Measurements from ENCODE around the gene APPBP2. TPM values are rescaled to one million over a fixed set of nuclear protein-coding genes. Genes with fewer than 3 reads are reported as not detected.

Gene APPBP2
- total RNA-seq, 3 donors from 2014 or later = 31.0 to 50.1 (median 35.0) TPM

GRCh38 chr17:60514500-60514899 lies 11.5 kb downstream of the APPBP2 start:
- Histone ChIP-seq H3K4me3 (no peak overlapping the region), H3K36me3 (ENCODE audit: low read depth) (no peaks in the 10 kb centered on the region), H3K4me1 (ENCODE audit: low read depth) (peaks cover 10% of the 10 kb centered on the region), H3K9me3 (no peaks in the 10 kb centered on the region)
- intact Hi-C loops (cut with DNase I, micrococcal nuclease) = no loop called here
- TF ChIP-seq, protein P1, sequence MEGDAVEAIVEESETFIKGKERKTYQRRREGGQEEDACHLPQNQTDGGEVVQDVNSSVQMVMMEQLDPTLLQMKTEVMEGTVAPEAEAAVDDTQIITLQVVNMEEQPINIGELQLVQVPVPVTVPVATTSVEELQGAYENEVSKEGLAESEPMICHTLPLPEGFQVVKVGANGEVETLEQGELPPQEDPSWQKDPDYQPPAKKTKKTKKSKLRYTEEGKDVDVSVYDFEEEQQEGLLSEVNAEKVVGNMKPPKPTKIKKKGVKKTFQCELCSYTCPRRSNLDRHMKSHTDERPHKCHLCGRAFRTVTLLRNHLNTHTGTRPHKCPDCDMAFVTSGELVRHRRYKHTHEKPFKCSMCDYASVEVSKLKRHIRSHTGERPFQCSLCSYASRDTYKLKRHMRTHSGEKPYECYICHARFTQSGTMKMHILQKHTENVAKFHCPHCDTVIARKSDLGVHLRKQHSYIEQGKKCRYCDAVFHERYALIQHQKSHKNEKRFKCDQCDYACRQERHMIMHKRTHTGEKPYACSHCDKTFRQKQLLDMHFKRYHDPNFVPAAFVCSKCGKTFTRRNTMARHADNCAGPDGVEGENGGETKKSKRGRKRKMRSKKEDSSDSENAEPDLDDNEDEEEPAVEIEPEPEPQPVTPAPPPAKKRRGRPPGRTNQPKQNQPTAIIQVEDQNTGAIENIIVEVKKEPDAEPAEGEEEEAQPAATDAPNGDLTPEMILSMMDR (IDR thresholded peaks at IDR 0.05) = no peak
- no peak for ATAC-seq
- no peak for DNase-seq

- Histone ChIP-seq H3K36me3 (ENCODE audit: low read depth) (no peaks in the 10 kb centered on the region), H3K9me3 (no peaks in the 10 kb centered on the region), H3K4me3 (no peak overlapping the region), H3K4me1 (ENCODE audit: low read depth) (peaks cover 10% of the 10 kb centered on the region)
- DNase-seq (no peak), ATAC-seq (no peak)
- intact Hi-C loops (cut with DNase I, micrococcal nuclease) = no loop called here
- TF ChIP-seq, protein P1 (IDR thresholded peaks at IDR 0.05) = no peak
These were observed 12.0 kb downstream of the APPBP2 start for GRCh38 chr17:60514053-60514452.

DNA sequence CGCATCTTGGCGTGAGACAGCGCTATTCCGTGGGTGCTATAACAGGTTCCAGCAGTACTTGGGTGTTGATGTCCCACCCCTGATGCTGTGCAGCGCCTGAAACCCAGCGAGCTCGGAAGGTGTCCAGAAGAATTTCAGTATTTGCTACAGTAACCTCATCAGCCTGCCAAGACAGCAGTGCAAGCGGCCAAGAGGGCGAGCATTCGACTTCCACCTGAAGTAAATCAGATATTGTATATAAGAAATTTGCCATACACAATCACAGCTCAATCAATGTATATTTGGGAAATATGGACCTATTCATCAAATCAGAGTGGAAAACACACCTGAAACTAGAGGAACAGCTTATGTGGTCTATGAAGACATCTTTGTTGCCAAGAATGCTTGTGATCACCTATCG lies 13.0 kb downstream of the APPBP2 start:
- intact Hi-C loops (cut with DNase I, micrococcal nuclease) = no loop called here
- ATAC-seq (no peak), DNase-seq (no peak)
- TF ChIP-seq, protein P1 (IDR thresholded peaks at IDR 0.05) = no peak
- no peaks in the 10 kb centered on the region for H3K9me3 ChIP-seq
- no peak overlapping the region for H3K4me3 ChIP-seq
- no peaks in the 10 kb centered on the region for H3K36me3 ChIP-seq (ENCODE audit: low read depth)
- peaks cover 10% of the 10 kb centered on the region for H3K4me1 ChIP-seq (ENCODE audit: low read depth)

DNA sequence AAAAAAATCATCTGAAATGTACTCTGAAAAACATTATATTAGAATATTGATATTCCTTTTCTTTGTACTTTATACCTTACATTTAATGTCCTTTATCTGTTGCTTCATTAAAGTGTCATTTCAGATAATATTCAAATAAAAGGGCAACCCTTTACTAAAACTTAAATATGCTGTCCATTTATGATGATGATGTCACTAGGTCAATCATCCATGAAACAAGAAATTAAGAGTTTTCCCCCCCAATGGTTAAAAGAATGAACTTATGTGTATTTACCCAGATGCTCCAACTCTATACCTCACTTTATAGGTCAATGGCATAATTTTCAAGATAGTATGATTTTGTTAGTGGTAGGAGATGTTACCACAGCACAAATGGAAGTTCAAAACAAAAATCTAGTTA lies 15.3 kb downstream of the APPBP2 start:
- H3K4me1 ChIP-seq (ENCODE audit: low read depth) = peaks cover 7% of the 10 kb centered on the region
- TF ChIP-seq, protein P1 (IDR thresholded peaks at IDR 0.05) = no peak
- ATAC-seq = no peak

DNA sequence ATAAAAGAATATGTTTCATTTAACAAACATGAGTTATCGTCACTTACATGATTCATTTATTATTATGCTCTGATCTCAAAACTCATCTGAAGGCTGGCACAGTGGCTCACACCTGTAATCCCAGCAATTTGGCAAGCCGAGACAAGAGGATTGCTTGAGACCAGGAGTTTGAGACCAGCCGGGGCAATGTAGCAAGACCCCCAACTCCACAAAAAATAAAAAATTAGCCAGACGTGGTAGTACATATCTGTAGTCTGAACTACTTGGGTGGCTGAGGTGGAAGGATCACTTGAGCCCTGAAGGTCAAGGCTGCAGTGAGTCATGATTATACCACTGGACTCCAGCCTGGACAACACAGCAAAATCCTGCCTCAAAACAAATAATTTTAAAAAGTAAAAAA lies 16.0 kb downstream of the APPBP2 start:
- no peak for ATAC-seq
- no peak for DNase-seq
- intact Hi-C loops (cut with DNase I, micrococcal nuclease) = no loop called here
- Histone ChIP-seq H3K4me1 (ENCODE audit: low read depth) (no peaks in the 10 kb centered on the region), H3K36me3 (ENCODE audit: low read depth) (no peaks in the 10 kb centered on the region), H3K4me3 (no peak overlapping the region), H3K9me3 (no peaks in the 10 kb centered on the region)
- TF ChIP-seq, protein P1 (IDR thresholded peaks at IDR 0.05) = no peak

More for the DNA sequence above, 15.3 kb downstream of the APPBP2 start:
- intact Hi-C loops (cut with DNase I, micrococcal nuclease) = no loop called here
- H3K36me3 ChIP-seq (ENCODE audit: low read depth) = no peaks in the 10 kb centered on the region
- no peak for DNase-seq
- H3K4me3 ChIP-seq = no peak overlapping the region
- no peaks in the 10 kb centered on the region for H3K9me3 ChIP-seq

GRCh38 chr17:60508384-60508980 lies 17.6 kb downstream of the APPBP2 start:
- TF ChIP-seq, protein P1 (IDR thresholded peaks at IDR 0.05) = no peak
- intact Hi-C loops (cut with DNase I, micrococcal nuclease) = no loop called here
- no peak overlapping the region for H3K4me3 ChIP-seq
- no peak for ATAC-seq
- H3K9me3 ChIP-seq = no peaks in the 10 kb centered on the region
- H3K36me3 ChIP-seq (ENCODE audit: low read depth) = no peaks in the 10 kb centered on the region
- H3K4me1 ChIP-seq (ENCODE audit: low read depth) = no peaks in the 10 kb centered on the region
- no peak for DNase-seq

All from mucosa of descending colon (tissue), 3 donors.